Stomach (tissue), 4 donors: ENCODE measurements around the gene RNF213.

Experiments
- EP300 ChIP-seq: sonication (generic); formaldehyde crosslinking; IDR thresholded peaks from one replicate; pipeline ENCODE4 v1.6.1; 2017; ENCODE audit warnings: antibody characterized with exemption
- POLR2A ChIP-seq, 4 donors: fragments of 450-650 bp; IDR thresholded peaks; one replicate each; pipeline ENCODE4 v1.6.1; 2016; ENCODE audit warnings: antibody characterized with exemption in 4 of 4, control low read depth in 2 of 4, mild to moderate bottlenecking in 1 of 4, moderate library complexity in 1 of 4
- POLR2AphosphoS5 ChIP-seq, 3 donors: sonication (generic); formaldehyde crosslinking; IDR thresholded peaks; one replicate each; pipeline ENCODE4 v1.6.1; 2016; ENCODE audit warnings: antibody characterized with exemption in 3 of 3
- TF ChIP-seq, protein P1 (sequence below), 7 experiments: fragments of 450-650 bp in 4 of 7; fragments of 200-600 bp in 3 of 7; sonication (generic) in 3 of 7; IDR thresholded peaks; one replicate each; pipeline ENCODE4 v1.5.1; 2016 to 2019; ENCODE audit warnings: antibody characterized with exemption in 7 of 7, control low read depth in 2 of 7, mild to moderate bottlenecking in 1 of 7

DNA sequence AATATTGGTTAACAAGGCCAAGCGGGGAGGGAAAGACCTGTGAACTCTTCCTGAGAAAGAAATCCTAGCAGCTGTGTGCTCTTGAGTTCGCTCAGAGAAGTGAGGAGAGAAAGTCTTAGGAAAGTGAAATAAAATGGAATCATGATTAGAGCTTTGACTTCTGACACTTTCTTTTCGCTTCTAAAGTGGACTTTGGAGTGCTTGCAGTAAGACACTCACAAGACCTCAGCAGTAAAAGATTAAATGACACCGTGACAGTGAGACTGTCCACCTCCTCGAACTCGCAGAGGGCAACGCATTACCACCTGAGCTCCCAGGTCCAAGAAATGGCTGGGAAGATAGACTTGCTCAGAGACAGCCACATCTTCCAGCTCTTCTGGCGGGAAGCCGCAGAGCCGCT is 71.2 kb downstream of the RNF213 start:
- TF ChIP-seq, protein P1, sequence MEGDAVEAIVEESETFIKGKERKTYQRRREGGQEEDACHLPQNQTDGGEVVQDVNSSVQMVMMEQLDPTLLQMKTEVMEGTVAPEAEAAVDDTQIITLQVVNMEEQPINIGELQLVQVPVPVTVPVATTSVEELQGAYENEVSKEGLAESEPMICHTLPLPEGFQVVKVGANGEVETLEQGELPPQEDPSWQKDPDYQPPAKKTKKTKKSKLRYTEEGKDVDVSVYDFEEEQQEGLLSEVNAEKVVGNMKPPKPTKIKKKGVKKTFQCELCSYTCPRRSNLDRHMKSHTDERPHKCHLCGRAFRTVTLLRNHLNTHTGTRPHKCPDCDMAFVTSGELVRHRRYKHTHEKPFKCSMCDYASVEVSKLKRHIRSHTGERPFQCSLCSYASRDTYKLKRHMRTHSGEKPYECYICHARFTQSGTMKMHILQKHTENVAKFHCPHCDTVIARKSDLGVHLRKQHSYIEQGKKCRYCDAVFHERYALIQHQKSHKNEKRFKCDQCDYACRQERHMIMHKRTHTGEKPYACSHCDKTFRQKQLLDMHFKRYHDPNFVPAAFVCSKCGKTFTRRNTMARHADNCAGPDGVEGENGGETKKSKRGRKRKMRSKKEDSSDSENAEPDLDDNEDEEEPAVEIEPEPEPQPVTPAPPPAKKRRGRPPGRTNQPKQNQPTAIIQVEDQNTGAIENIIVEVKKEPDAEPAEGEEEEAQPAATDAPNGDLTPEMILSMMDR (IDR thresholded peaks at IDR 0.05) = no peak
- TF ChIP-seq POLR2A (IDR thresholded peaks at IDR 0.05) (no peak), POLR2AphosphoS5 (IDR thresholded peaks at IDR 0.05) (no peak), EP300 (no peak)
